Neural progenitor cell (in vitro differentiated cells): ENCODE measurements around the gene BRSK2. TPM values are rescaled to one million over a fixed set of nuclear protein-coding genes. Genes with fewer than 3 reads are reported as not detected.

Source experiments
- DNase-seq: peaks from one replicate; pipeline ENCODE4 v3.0.0-alpha.2; 2016; ENCODE audit warnings: low spot score
- H2AFZ ChIP-seq: fragments of 200-600 bp; sonication (generic); replicated peaks from 2 replicates; pipeline ENCODE4 v1.6.1; 2016; ENCODE audit warnings: antibody characterized with exemption
- H3F3A ChIP-seq: fragments of 200-600 bp; sonication (generic); 2 replicates; pipeline ENCODE4 v1.6.1; 2016; ENCODE audit warnings: antibody characterized with exemption, low read depth
- H3K27ac ChIP-seq: fragments of 200-600 bp; sonication (generic); 2 replicates; pipeline ENCODE4 v1.5.1; 2016; ENCODE audit warnings: mild to moderate bottlenecking
- H3K27me3 ChIP-seq: fragments of 200-600 bp; sonication (generic); 2 replicates; pipeline ENCODE4 v1.6.1; 2016; ENCODE audit warnings: mild to moderate bottlenecking, moderate library complexity
- H3K36me3 ChIP-seq: fragments of 200-600 bp; sonication (generic); 2 replicates; pipeline ENCODE4 v1.5.1; 2016
- H3K4me1 ChIP-seq: fragments of 200-600 bp; sonication (generic); 2 replicates; pipeline ENCODE4 v1.6.1; 2016; ENCODE audit warnings: mixed run types
- H3K4me2 ChIP-seq: fragments of 200-600 bp; sonication (generic); 2 replicates; pipeline ENCODE4 v1.6.1; 2016
- H3K4me3 ChIP-seq: fragments of 200-600 bp; sonication (generic); 2 replicates; pipeline ENCODE4 v1.5.1; 2016
- H3K79me2 ChIP-seq: fragments of 200-600 bp; sonication (generic); 2 replicates; pipeline ENCODE4 v1.6.1; 2016; ENCODE audit warnings: low read depth
- H3K9ac ChIP-seq: fragments of 200-600 bp; sonication (generic); 2 replicates; pipeline ENCODE4 v1.6.1; 2016
- H3K9me3 ChIP-seq: fragments of 200-600 bp; sonication (generic); 2 replicates; pipeline ENCODE4 v1.5.1; 2016; ENCODE audit warnings: low read depth
- H4K20me1 ChIP-seq: fragments of 200-600 bp; sonication (generic); 2 replicates; pipeline ENCODE4 v1.6.1; 2016; ENCODE audit warnings: low read depth
- H3K27ac Mint-ChIP-seq: 3 replicates; pipeline ENCODE4 v1.8.0; 2021; ENCODE audit warnings: mixed read lengths
- H3K27me3 Mint-ChIP-seq: 2 replicates; pipeline ENCODE4 v1.8.0; 2022; ENCODE audit warnings: low read depth, mild to moderate bottlenecking, inconsistent platforms, moderate library complexity, mixed read lengths; ENCODE audit not compliant: insufficient read depth
- H3K36me3 Mint-ChIP-seq: 3 replicates; pipeline ENCODE4 v1.8.0; 2021; ENCODE audit warnings: mixed read lengths
- H3K4me1 Mint-ChIP-seq: 3 replicates; pipeline ENCODE4 v1.8.0; 2021; ENCODE audit warnings: mixed read lengths
- H3K4me3 Mint-ChIP-seq: 3 replicates; pipeline ENCODE4 v1.8.0; 2021; ENCODE audit warnings: mild to moderate bottlenecking, moderate library complexity, mixed read lengths
- H3K9me3 Mint-ChIP-seq: 3 replicates; pipeline ENCODE4 v1.8.0; 2020; ENCODE audit warnings: mixed read lengths
- CTCF ChIP-seq: fragments of 200-600 bp; sonication (generic); IDR thresholded peaks from 2 replicates; pipeline ENCODE4 v1.5.1; 2017; ENCODE audit warnings: antibody characterized with exemption, mild to moderate bottlenecking
- EZH2 ChIP-seq: fragments of 200-600 bp; sonication (generic); IDR thresholded peaks from 2 replicates; pipeline ENCODE4 v1.6.1; 2017; ENCODE audit warnings: antibody characterized with exemption, mild to moderate bottlenecking, moderate library complexity
- EZH2phosphoT487 ChIP-seq: fragments of 200-600 bp; sonication (generic); IDR thresholded peaks from 2 replicates; pipeline ENCODE4 v1.6.1; 2017; ENCODE audit warnings: antibody characterized with exemption
- total RNA-seq: library from RNA; depleted of rRNA; stranded (reverse); fragments of >200 nt; gene quantifications from 2 replicates; pipeline ENCODE4 v1.2.3, GENCODE V29; 2015; ENCODE audit warnings: low replicate concordance

The BRSK2 gene
- total RNA-seq, 1 donor from 2014 or later, result 8.2 TPM

- Histone ChIP-seq H3K27ac (no peak overlapping the region), H4K20me1 (peaks cover 55% of the 10 kb centered on the region), H2AFZ (no peak overlapping the region), H3F3A (peaks cover 9% of the 10 kb centered on the region), H3K9ac (no peak overlapping the region), H3K4me3 (no peak overlapping the region), H3K27me3 (no peaks in the 10 kb centered on the region), H3K4me1 (peaks cover 24% of the 10 kb centered on the region), H3K4me2 (no peak overlapping the region), H3K79me2 (peaks cover 16% of the 10 kb centered on the region), H3K36me3 (no peaks in the 10 kb centered on the region), H3K9me3 (no peaks in the 10 kb centered on the region)
- DNase-seq, result no peak
- TF ChIP-seq EZH2, result no peak
- TF ChIP-seq EZH2phosphoT487, result no peak
- no peak for TF ChIP-seq CTCF
- Mint-ChIP-seq H3K27me3 (no peaks in the 10 kb centered on the region), H3K4me1 (peaks cover 40% of the 10 kb centered on the region), H3K27ac (no peak overlapping the region), H3K4me3 (no peak overlapping the region), H3K36me3 (no peaks in the 10 kb centered on the region), H3K9me3 (no peaks in the 10 kb centered on the region)
These were observed 122.3 kb downstream of the BRSK2 start for GRCh38 chr11:1511937-1512496.

Other genes with a start within 250 kb of the BRSK2 start
- not detected in 2 replicates for gene MUC5AC, start 232.0 kb upstream of the BRSK2 start, total RNA-seq
- gene MUC5B, start 166.9 kb upstream of the BRSK2 start, total RNA-seq, result 0.03 TPM in 1 of 2 replicates, not detected in the other
- gene TOLLIP, start 80.3 kb upstream of the BRSK2 start, total RNA-seq, result 8.5 and 17.5 TPM in 2 replicates
- 8.0 and 17.6 TPM in 2 replicates for gene MOB2, start 96.8 kb downstream of the BRSK2 start, total RNA-seq
- gene DUSP8, start 182.3 kb downstream of the BRSK2 start, total RNA-seq, result 0.09 and 0.28 TPM in 2 replicates
- gene KRTAP5-1, start 195.3 kb downstream of the BRSK2 start, total RNA-seq, result not detected in 2 replicates
- gene KRTAP5-2, start 208.4 kb downstream of the BRSK2 start, total RNA-seq, result not detected in 2 replicates
- not detected in 2 replicates for gene KRTAP5-3, start 218.5 kb downstream of the BRSK2 start, total RNA-seq
- gene KRTAP5-4, start 232.2 kb downstream of the BRSK2 start, total RNA-seq, result not detected in 2 replicates
- gene KRTAP5-5, start 239.8 kb downstream of the BRSK2 start, total RNA-seq, result not detected in 2 replicates